Body of pancreas (tissue), 4 donors: ENCODE data around the gene TAF5L.

ENCODE experiments used
- CTCF ChIP-seq, 7 experiments: fragments of 450-650 bp in 4 of 7; fragments of 200-600 bp in 3 of 7; sonication (generic) in 3 of 7; IDR thresholded peaks; one replicate each; pipeline ENCODE4 v1.5.1; 2016 to 2019; ENCODE audit warnings: antibody characterized with exemption in 7 of 7
- POLR2A ChIP-seq, 3 donors: fragments of 450-650 bp; IDR thresholded peaks; one replicate each; pipeline ENCODE4 v1.6.1; 2016; ENCODE audit warnings: antibody characterized with exemption in 3 of 3, mild to moderate bottlenecking in 2 of 3

GRCh38 chr1:229623838-229624237 is 2.1 kb downstream of the TAF5L start:
- TF ChIP-seq POLR2A (IDR thresholded peaks at IDR 0.05) (no peak), CTCF (IDR thresholded peaks at IDR 0.05) (no peak)
